ENCODE data around the gene CCL7. TPM values are rescaled to one million over a fixed set of nuclear protein-coding genes. Genes with fewer than 3 reads are reported as not detected.

Gene CCL7
- total RNA-seq (2012; rRNA removed) (0.18 and 0.28 TPM in 2 replicates), polyA plus RNA-seq (2012; rRNA removed) (0.24 and 0.58 TPM in 2 replicates), Bru-seq, nascent RNA (percentile 18 among the genes with signal in this experiment), BruChase-seq, experiment 1, labeled RNA remaining after a 6-hour chase (percentile 26 among the genes with signal in this experiment), BruChase-seq, experiment 2, labeled RNA remaining after a 2-hour chase (percentile 22 among the genes with signal in this experiment)
- polyA plus RNA-seq (2012; cell fraction: cytosol; rRNA removed), result 0.15 and 0.27 TPM in 2 replicates
- not detected in 2 replicates for polyA plus RNA-seq (2012; cell fraction: nucleus; rRNA removed; ENCODE audit: low replicate concordance)
- long read RNA-seq, partial matches to known transcripts, result 0 of 1 reads
- long read RNA-seq, other reads (novel, unspliced or antisense), result 0 of 1 reads

GRCh38 chr17:34269969-34270368, at the start of gene CCL7:
Gene CCL7 (plus strand): TSS chr17:34270221. CDS start chr17:34270291, 70 bp downstream.
- Histone ChIP-seq H3K36me3 (ENCODE audit: control insufficient read depth, insufficient read depth, low read length) (no peaks in the 10 kb centered on the region), H3K14ac (replicated peaks; ENCODE audit: low read depth, low read length) (no peak within 1 kb of the TSS), H2AK9ac (replicated peaks; ENCODE audit: low read depth, low read length, poor library complexity) (no peak within 1 kb of the TSS), H3K4me1 (ENCODE audit: control insufficient read depth, insufficient read depth, low read length) (no peaks in the 10 kb centered on the region), H4K91ac (ENCODE audit: insufficient read depth, low read depth, low read length) (no peak within 1 kb of the TSS), H3K9me1 (ENCODE audit: insufficient read depth, low read length) (no peaks in the 10 kb centered on the region), H3K27ac (ENCODE audit: insufficient read depth, low read length) (no peak within 1 kb of the TSS), H2BK20ac (ENCODE audit: low read depth, low read length) (no peak within 1 kb of the TSS), H3K23ac (ENCODE audit: low read depth, low read length) (no peak within 1 kb of the TSS), H2BK5ac (ENCODE audit: low read depth, low read length, poor library complexity, severe bottlenecking) (no peak within 1 kb of the TSS), H3K56ac (ENCODE audit: extremely low read depth, insufficient read depth, low read length) (no peak within 1 kb of the TSS), H2BK120ac (ENCODE audit: low read depth, low read length) (no peak within 1 kb of the TSS), H3K4ac (ENCODE audit: low read depth, low read length) (no peak within 1 kb of the TSS), H3K27me3 (ENCODE audit: control insufficient read depth, insufficient read depth, low read length) (peaks cover 12% of the 10 kb centered on the region), H2AK5ac (ENCODE audit: low read depth, low read length) (no peak within 1 kb of the TSS), H2BK15ac (ENCODE audit: low read depth, low read length) (no peak within 1 kb of the TSS), H4K20me1 (ENCODE audit: insufficient read depth, low read length) (no peaks in the 10 kb centered on the region), H3K4me3 (ENCODE audit: insufficient read depth, low read depth, low read length) (no peak within 1 kb of the TSS), H3K18ac (ENCODE audit: low read depth, low read length) (no peak within 1 kb of the TSS), H4K8ac (ENCODE audit: low read depth in 2 of 2, low read length in 2 of 2) (no peak within 1 kb of the TSS), H3K79me1 (ENCODE audit: low read depth in 1 of 2, low read length in 2 of 2) (no peaks in the 10 kb centered on the region), H4K5ac (ENCODE audit: low read depth, low read length) (no peak within 1 kb of the TSS), H2AFZ (replicated peaks; ENCODE audit: low read length, poor library complexity) (no peak within 1 kb of the TSS), H3K4me2 (ENCODE audit: low read depth, low read length) (no peak within 1 kb of the TSS), H3K9me3 (ENCODE audit: control insufficient read depth, insufficient read depth, low read length) (no peaks in the 10 kb centered on the region), H3K9ac (ENCODE audit: low read depth, low read length) (no peak within 1 kb of the TSS)
- in situ Hi-C loops (cut with MboI; ENCODE audit: low sequenced_read_pairs) (loop anchor here (10.0 to 25.0 kb wide), 3 partner anchors 65 to 842 kb away; partner anchors contain the start of genes FNDC8 and RAD51D), intact Hi-C loops (cut with micrococcal nuclease) (no loop called here), dilution Hi-C loops (cut with HindIII; ENCODE audit: low sequenced_read_pairs, unreplicated experiment) (no loop called here)
- DNase-seq, result peak; percentile 36
- no CpG with 5 or more reads among the region's 1 CpG for WGBS, 2 experiments (ENCODE audit: extremely low coverage in 2 of 2, insufficient read length in 1 of 2)
- BruUV-seq (replicated peaks), result no TSS peak
- no peak for TF ChIP-seq NFE2L2 (IDR thresholded peaks at IDR 0.05; ENCODE audit: low read depth, low read length)
- no peak for TF ChIP-seq RAD21 (IDR thresholded peaks at IDR 0.05; ENCODE audit: low read length)
- TF ChIP-seq MXI1 (IDR thresholded peaks at IDR 0.05; ENCODE audit: borderline replicate concordance, low read depth, low read length), result no peak
- TF ChIP-seq MAFK (IDR thresholded peaks at IDR 0.05; ENCODE audit: low read depth, low read length), result peak; percentile 22; the same call in 1 of the 2 replicates
- TF ChIP-seq ELK1 (IDR thresholded peaks at IDR 0.05; ENCODE audit: borderline replicate concordance, low read depth, low read length), result no peak
- no peak for TF ChIP-seq RCOR1 (IDR thresholded peaks at IDR 0.05; ENCODE audit: insufficient replicate concordance, low read length)
- no peak for TF ChIP-seq FOS (IDR thresholded peaks at IDR 0.05; ENCODE audit: low read depth, low read length)
- POLR2A ChIA-PET (ENCODE audit: unreplicated experiment), result no interaction called here
- CTCF ChIA-PET, result no interaction called here
- peak; percentile 72 for ATAC-seq (ENCODE audit: low read depth)
